GM12878 (cell line): ENCODE data around the gene CDC45. TPM values are rescaled to one million over a fixed set of nuclear protein-coding genes. Genes with fewer than 3 reads are reported as not detected.

Experiments used
- ATAC-seq: fragments of 200-7000 bp; cut with Tn5 transposase; 3 replicates; pipeline ENCODE4 v1.9.1; 2020; ENCODE audit warnings: mild to moderate bottlenecking, moderate library complexity
- BruUV-seq: library from RNA; stranded (reverse); fragments of 400-500 nt; replicated peaks from 2 replicates; lab custom pipeline; 2021; lab: Mats Ljungman, UMichigan
- CTCF ChIA-PET: fragments of 300-600 bp; sonication (Branson Sonifier 250); formaldehyde crosslinking; extraction: SDS; loops from one replicate; lab custom pipeline; 2021; ENCODE audit warnings: inconsistent platforms; lab: Yijun Ruan, JAX
- POLR2A ChIA-PET: fragments of 350-600 bp; formaldehyde crosslinking; extraction: SDS; loops from one replicate; lab custom pipeline; 2021; ENCODE audit warnings: inconsistent platforms; lab: Charles Lee
- RAD21 ChIA-PET: fragments of 300-600 bp; sonication (Branson Sonifier 250); formaldehyde crosslinking; loops from one replicate; lab custom pipeline; 2023; ENCODE audit warnings: antibody characterized with exemption; ENCODE audit not compliant: unreplicated experiment; lab: Charles Lee
- SMC1A ChIA-PET: fragments of 300-600 bp; sonication (Branson Sonifier 250); formaldehyde crosslinking; loops from one replicate; lab custom pipeline; 2023; ENCODE audit not compliant: unreplicated experiment, uncharacterized antibody; lab: Charles Lee
- DNase-seq: peaks from one replicate; pipeline ENCODE4 v3.0.0-alpha.2; 2011; ENCODE audit warnings: low read depth, low spot score
- FAIRE-seq: peaks from 3 replicates; lab custom pipeline; 2011; peaks lifted over from hg19 to GRCh38; lab: Jason Lieb, UNC
- H2AFZ ChIP-seq: 2 replicates; pipeline ENCODE4 v1.6.0; 2011; ENCODE audit warnings: low read depth, low read length, control low read depth; ENCODE audit not compliant: control insufficient read depth
- H3K27ac ChIP-seq: 2 replicates; pipeline ENCODE4 v1.5.1; 2011; ENCODE audit warnings: control low read depth; ENCODE audit not compliant: control insufficient read depth, insufficient read depth
- H3K27me3 ChIP-seq, 2 experiments: replicated peaks in 1 of 2; 2 replicates each; pipeline versions ENCODE4 v1.6.0 to v1.6.1; 2011; ENCODE audit warnings: low read length in 1 of 2; ENCODE audit not compliant: control insufficient read depth in 2 of 2, insufficient read depth in 2 of 2
- H3K36me3 ChIP-seq, 2 experiments: 2 replicates each; pipeline ENCODE4 v1.5.1; 2011; ENCODE audit warnings: low read length in 1 of 2; ENCODE audit not compliant: control insufficient read depth in 2 of 2, insufficient read depth in 2 of 2
- H3K4me1 ChIP-seq: 2 replicates; pipeline ENCODE4 v1.6.1; 2011; ENCODE audit warnings: mild to moderate bottlenecking, low read length, moderate library complexity, mixed read lengths; ENCODE audit not compliant: control insufficient read depth, insufficient read depth
- H3K4me2 ChIP-seq: 2 replicates; pipeline ENCODE4 v1.6.0; 2011; ENCODE audit warnings: control low read depth; ENCODE audit not compliant: control insufficient read depth, insufficient read depth
- H3K4me3 ChIP-seq: fragments of 200-600 bp; sonication (generic); 2 replicates; pipeline ENCODE4 v1.5.1; 2016
- H3K79me2 ChIP-seq: 2 replicates; pipeline ENCODE4 v1.6.0; 2011; ENCODE audit warnings: low read length; ENCODE audit not compliant: control insufficient read depth, insufficient read depth
- H3K9ac ChIP-seq: 2 replicates; pipeline ENCODE4 v1.8.0; 2011; ENCODE audit warnings: low read length, control low read depth, mixed read lengths; ENCODE audit not compliant: control insufficient read depth, insufficient read depth
- H3K9me3 ChIP-seq: replicated peaks from 3 replicates; pipeline ENCODE4 v1.5.1; 2011; ENCODE audit warnings: mild to moderate bottlenecking, low read length; ENCODE audit not compliant: control insufficient read depth, insufficient read depth
- H4K20me1 ChIP-seq: 2 replicates; pipeline ENCODE4 v1.6.0; 2011; ENCODE audit not compliant: control insufficient read depth, insufficient read depth
- BCL11A ChIP-seq: IDR thresholded peaks from 2 replicates; pipeline ENCODE4 v1.6.1; 2011; ENCODE audit warnings: low read depth, low read length
- IKZF2 ChIP-seq, 2 experiments: fragments of 450-650 bp; IDR thresholded peaks; 2 replicates each; pipeline ENCODE4 v1.6.1; 2017; ENCODE audit warnings: mild to moderate bottlenecking in 2 of 2, moderate library complexity in 2 of 2
- MEF2A ChIP-seq: IDR thresholded peaks from 2 replicates; pipeline ENCODE4 v1.6.1; 2011; ENCODE audit warnings: low read depth, mild to moderate bottlenecking, low read length, moderate library complexity; ENCODE audit not compliant: insufficient read depth
- ZBED1 ChIP-seq: IDR thresholded peaks from 2 replicates; pipeline ENCODE4 v1.6.1; 2016; ENCODE audit warnings: borderline replicate concordance
- WGBS: methylation state at CpG from one replicate; pipeline ENCODE4 v1.1.6; 2016; ENCODE audit warnings: low lambda C conversion rate; ENCODE audit not compliant: insufficient replicate concordance, insufficient coverage; ENCODE audit errors: missing lambda C conversion rate; 5-methylcytosine and 5-hydroxymethylcytosine counted together
- in situ Hi-C: fragments of 300-500 bp; cut with MboI; formaldehyde crosslinking; loops from 9 replicates; pipeline ENCODE4 v1.14.3; 2018; ENCODE audit warnings: mixed read lengths
- intact Hi-C: fragments of 100-400 bp; cut with micrococcal nuclease; formaldehyde crosslinking; loops from one replicate; pipeline ENCODE4 v1.14.2; 2022; ENCODE audit not compliant: unreplicated experiment
- polyA plus RNA-seq, 11 experiments: library from polyadenylated mRNA; depleted of rRNA in 4 of 11; unstranded in 6 of 11; stranded (reverse) in 5 of 11; fragments of >200 nt; fragmentation: Nextera tagmentation in 4 of 11; fragmentation: Illumina TruSeq in 1 of 11; extraction: Ambion mirVana in 4 of 11; extraction: Trizol in 1 of 11; gene quantifications; 1 replicate in 1 of 11; 2 replicates in 10 of 11; pipeline versions ENCODE4 v1.2.1 to v1.2.3, GENCODE V29; 2011 to 2016; ENCODE audit warnings: inconsistent platforms in 2 of 11, missing spikeins in 2 of 11, low read depth in 1 of 11
- total RNA-seq, 4 experiments: library from RNA; depleted of rRNA in 3 of 4; stranded (reverse); fragments of >200 nt in 3 of 4; fragmentation: Illumina TruSeq in 1 of 4; extraction: Trizol in 1 of 4; gene quantifications; 2 replicates each; pipeline versions ENCODE4 v1.2.1 to v1.2.3, GENCODE V29; 2013 to 2021

CDC45 gene
- total and polyA plus RNA-seq, 10 of the 15 experiments (the other 5 are each of a cell fraction or from before 2014, with no cell fraction given) = 40.8 to 88.5 (median 54.2) TPM

GRCh38 chr22:19463008-19463407 lies 16.7 kb upstream of the CDC45 start (continued):
- no peak for TF ChIP-seq BCL11A
- no peak for TF ChIP-seq MEF2A

- peaks cover 22 to 34% of the 10 kb centered on the region in 2 experiments for H3K36me3 ChIP-seq
- intact Hi-C loops = no loop called here
- WGBS = 89% methylated on average over 7 of the region's 7 CpGs
- no peak overlapping the region for H3K9ac ChIP-seq
- FAIRE-seq = no peak
- no TSS peak for BruUV-seq
- ATAC-seq = no peak
- no peak overlapping the region for H3K27ac ChIP-seq
- no peaks in the 10 kb centered on the region for H3K9me3 ChIP-seq
- in situ Hi-C loops = no loop called here
- no peaks in the 10 kb centered on the region for H3K27me3 ChIP-seq
- H3K4me3 ChIP-seq = no peak overlapping the region
- H3K4me2 ChIP-seq = no peak overlapping the region
- no peaks in the 10 kb centered on the region for H3K79me2 ChIP-seq
- DNase-seq = no peak
- SMC1A ChIA-PET = interaction anchor here (1.0 to 1.2 kb wide), 2 partner anchors 10 to 18 kb away, joined by 3 read pairs; no protein-coding TSS in a partner anchor
- TF ChIP-seq IKZF2 (IDR thresholded peaks at IDR 0.05) (no peak), ZBED1 (no peak)
- RAD21 ChIA-PET = no interaction called here
- no peaks in the 10 kb centered on the region for H3K4me1 ChIP-seq
- POLR2A ChIA-PET = interaction anchor here (1.3 kb wide), 1 partner anchor 18 kb away, joined by 3 read pairs; no protein-coding TSS in a partner anchor
- H4K20me1 ChIP-seq = peaks cover 2% of the 10 kb centered on the region; the same call in 1 of the 2 replicates
- no peak overlapping the region for H2AFZ ChIP-seq
- CTCF ChIA-PET = interaction anchor here (0.9 to 1.4 kb wide), 3 partner anchors 11 to 168 kb away, joined by 3 read pairs; no protein-coding TSS in a partner anchor
Measured at GRCh38 chr22:19463491-19464469, 15.9 kb upstream of the CDC45 start.
